IMR-90 (cell line): ENCODE measurements around the gene MT1G. TPM values are rescaled to one million over a fixed set of nuclear protein-coding genes. Genes with fewer than 3 reads are reported as not detected.
A peak's percentile ranks its signal among the peaks of the same experiment; 100 is the strongest.

ENCODE experiments used
- ATAC-seq: fragments of 200-7000 bp; cut with Tn5 transposase; 2 replicates; pipeline ENCODE4 v1.9.1; 2020; ENCODE audit warnings: low read depth, mild to moderate bottlenecking, moderate library complexity
- BruUV-seq: library from RNA; stranded (reverse); fragments of 400-500 nt; replicated peaks from 2 replicates; lab custom pipeline; 2021; lab: Mats Ljungman, UMichigan
- CTCF ChIA-PET: fragments of 300-600 bp; formaldehyde crosslinking; extraction: SDS; loops from one replicate; lab custom pipeline; 2021; ENCODE audit warnings: antibody characterized with exemption; lab: Yijun Ruan, JAX
- POLR2A ChIA-PET: fragments of 300-600 bp; sonication (Branson Sonifier 250); formaldehyde crosslinking; loops from one replicate; lab custom pipeline; 2022; ENCODE audit warnings: antibody characterized with exemption; ENCODE audit not compliant: unreplicated experiment; lab: Charles Lee
- DNase-seq: peaks from one replicate; pipeline ENCODE4 v3.0.0; 2013
- H2AFZ ChIP-seq: replicated peaks from 2 replicates; pipeline ENCODE3; 2013; ENCODE audit warnings: low read length, mild to moderate bottlenecking; ENCODE audit not compliant: poor library complexity
- H2AK5ac ChIP-seq: 2 replicates; pipeline ENCODE4 v1.6.1; 2013; ENCODE audit warnings: low read depth, low read length, inconsistent platforms
- H2AK9ac ChIP-seq: replicated peaks from 2 replicates; pipeline ENCODE3; 2013; ENCODE audit warnings: mild to moderate bottlenecking, low read depth, low read length, moderate library complexity; ENCODE audit not compliant: poor library complexity
- H2BK120ac ChIP-seq: 2 replicates; pipeline ENCODE4 v1.6.1; 2013; ENCODE audit warnings: low read depth, low read length, inconsistent platforms
- H2BK15ac ChIP-seq: 3 replicates; pipeline ENCODE4 v1.6.1; 2013; ENCODE audit warnings: low read depth, low read length, inconsistent platforms
- H2BK20ac ChIP-seq: 2 replicates; pipeline ENCODE4 v1.6.1; 2013; ENCODE audit warnings: low read depth, mild to moderate bottlenecking, inconsistent platforms, low read length, moderate library complexity
- H2BK5ac ChIP-seq: 2 replicates; pipeline ENCODE4 v1.6.1; 2013; ENCODE audit warnings: mild to moderate bottlenecking, low read depth, low read length, inconsistent platforms; ENCODE audit not compliant: poor library complexity, severe bottlenecking
- H3K14ac ChIP-seq: replicated peaks from 2 replicates; pipeline ENCODE4 v1.6.1; 2013; ENCODE audit warnings: low read depth, low read length, inconsistent platforms
- H3K18ac ChIP-seq: 2 replicates; pipeline ENCODE4 v1.6.1; 2013; ENCODE audit warnings: low read depth, low read length, control low read depth
- H3K23ac ChIP-seq: 2 replicates; pipeline ENCODE4 v1.6.1; 2013; ENCODE audit warnings: low read depth, low read length, inconsistent platforms
- H3K27ac ChIP-seq: 2 replicates; pipeline ENCODE4 v1.5.1; 2013; ENCODE audit warnings: mild to moderate bottlenecking, control low read depth, low read length; ENCODE audit not compliant: insufficient read depth
- H3K27me3 ChIP-seq: 2 replicates; pipeline ENCODE4 v1.6.1; 2013; ENCODE audit warnings: low read length; ENCODE audit not compliant: control insufficient read depth, insufficient read depth
- H3K36me3 ChIP-seq: 2 replicates; pipeline ENCODE4 v1.6.1; 2013; ENCODE audit warnings: low read length, mixed read lengths; ENCODE audit not compliant: control insufficient read depth, insufficient read depth
- H3K4ac ChIP-seq: 2 replicates; pipeline ENCODE4 v1.6.1; 2013; ENCODE audit warnings: low read depth, low read length, inconsistent platforms
- H3K4me1 ChIP-seq: 2 replicates; pipeline ENCODE4 v1.6.1; 2013; ENCODE audit warnings: low read length, mixed read lengths; ENCODE audit not compliant: control insufficient read depth, insufficient read depth
- H3K4me2 ChIP-seq: 2 replicates; pipeline ENCODE4 v1.6.1; 2013; ENCODE audit warnings: low read depth, mild to moderate bottlenecking, control low read depth, low read length, moderate library complexity
- H3K4me3 ChIP-seq: 2 replicates; pipeline ENCODE4 v1.5.1; 2013; ENCODE audit warnings: low read depth, mild to moderate bottlenecking, control low read depth, low read length, moderate library complexity; ENCODE audit not compliant: insufficient read depth
- H3K56ac ChIP-seq: 2 replicates; pipeline ENCODE4 v1.6.1; 2013; ENCODE audit warnings: low read length, inconsistent platforms; ENCODE audit not compliant: insufficient read depth; ENCODE audit errors: extremely low read depth
- H3K79me1 ChIP-seq, 2 experiments: 2 replicates each; pipeline ENCODE4 v1.6.1; 2013; ENCODE audit warnings: low read length in 2 of 2, inconsistent platforms in 1 of 2, low read depth in 1 of 2
- H3K9ac ChIP-seq: 2 replicates; pipeline ENCODE4 v1.6.1; 2013; ENCODE audit warnings: low read depth, low read length, control low read depth
- H3K9me1 ChIP-seq: 2 replicates; pipeline ENCODE4 v1.6.1; 2013; ENCODE audit warnings: low read length, inconsistent platforms; ENCODE audit not compliant: insufficient read depth
- H3K9me3 ChIP-seq: 2 replicates; pipeline ENCODE4 v1.6.1; 2013; ENCODE audit warnings: low read length; ENCODE audit not compliant: control insufficient read depth, insufficient read depth
- H4K20me1 ChIP-seq: 2 replicates; pipeline ENCODE4 v1.6.1; 2013; ENCODE audit warnings: low read length, inconsistent platforms; ENCODE audit not compliant: insufficient read depth
- H4K5ac ChIP-seq: 2 replicates; pipeline ENCODE4 v1.6.1; 2013; ENCODE audit warnings: mild to moderate bottlenecking, low read depth, low read length, control low read depth
- H4K8ac ChIP-seq, 2 experiments: 2 replicates each; pipeline ENCODE4 v1.6.1; 2013; ENCODE audit warnings: low read depth in 2 of 2, low read length in 2 of 2, control low read depth in 1 of 2, inconsistent platforms in 1 of 2
- H4K91ac ChIP-seq: 2 replicates; pipeline ENCODE4 v1.6.1; 2013; ENCODE audit warnings: low read depth, low read length, inconsistent platforms; ENCODE audit not compliant: insufficient read depth
- BHLHE40 ChIP-seq: fragments of 150-350 bp; IDR thresholded peaks from 2 replicates; pipeline ENCODE4 v1.6.1; 2016; ENCODE audit warnings: mild to moderate bottlenecking, low read depth, low read length
- CEBPB ChIP-seq: IDR thresholded peaks from 2 replicates; pipeline ENCODE4 v1.6.1; 2012; ENCODE audit warnings: low read depth, low read length, improper control_type of control experiment
- ELK1 ChIP-seq: fragments of 150-350 bp; IDR thresholded peaks from 2 replicates; pipeline ENCODE4 v1.6.1; 2016; ENCODE audit warnings: low read depth, mild to moderate bottlenecking, low read length, moderate library complexity, borderline replicate concordance
- MAFK ChIP-seq: IDR thresholded peaks from 2 replicates; pipeline ENCODE4 v1.6.1; 2012; ENCODE audit warnings: low read depth, low read length, improper control_type of control experiment
- MAZ ChIP-seq: IDR thresholded peaks from 2 replicates; pipeline ENCODE4 v1.6.1; 2012; ENCODE audit warnings: low read depth, mild to moderate bottlenecking, low read length, improper control_type of control experiment, moderate library complexity, borderline replicate concordance
- MXI1 ChIP-seq: IDR thresholded peaks from 2 replicates; pipeline ENCODE4 v1.6.1; 2012; ENCODE audit warnings: low read depth, mild to moderate bottlenecking, low read length, moderate library complexity, borderline replicate concordance
- NFE2L2 ChIP-seq: fragments of 150-350 bp; IDR thresholded peaks from 2 replicates; pipeline ENCODE4 v1.6.1; 2016; ENCODE audit warnings: low read depth, mild to moderate bottlenecking, low read length
- POLR2A ChIP-seq: IDR thresholded peaks from 2 replicates; pipeline ENCODE4 v1.6.1; 2012; ENCODE audit warnings: mild to moderate bottlenecking, low read depth, low read length
- RCOR1 ChIP-seq: IDR thresholded peaks from 2 replicates; pipeline ENCODE4 v1.6.1; 2012; ENCODE audit warnings: mild to moderate bottlenecking, low read length, improper control_type of control experiment; ENCODE audit not compliant: insufficient replicate concordance
- RFX5 ChIP-seq: IDR thresholded peaks from 2 replicates; pipeline ENCODE4 v1.8.0; 2012; ENCODE audit warnings: low read depth, mild to moderate bottlenecking, low read length, moderate library complexity
- SMC3 ChIP-seq: fragments of 150-350 bp; IDR thresholded peaks from 2 replicates; pipeline ENCODE4 v1.6.1; 2016; ENCODE audit warnings: low read depth, mild to moderate bottlenecking, antibody characterized with exemption, low read length, moderate library complexity
- USF2 ChIP-seq: fragments of 150-350 bp; IDR thresholded peaks from 2 replicates; pipeline ENCODE4 v1.6.1; 2017; ENCODE audit warnings: mild to moderate bottlenecking, antibody characterized with exemption, low read length, low read depth
- WGBS, 2 experiments: methylation state at CpG; one replicate each; pipeline versions ENCODE4 v1.1.5 to v1.1.7; 2013; ENCODE audit warnings: missing lambda C conversion rate in 2 of 2; ENCODE audit not compliant: insufficient read length in 1 of 2; ENCODE audit errors: extremely low coverage in 2 of 2; 5-methylcytosine and 5-hydroxymethylcytosine counted together
- dilution Hi-C: fragments of 300-500 bp; cut with HindIII; formaldehyde crosslinking; loops from one replicate; pipeline ENCODE4 v1.14.3; 2018; ENCODE audit warnings: low sequenced_read_pairs; ENCODE audit not compliant: unreplicated experiment
- in situ Hi-C: fragments of 300-500 bp; cut with MboI; formaldehyde crosslinking; loops from 3 replicates; pipeline ENCODE4 v1.14.3; 2019; ENCODE audit warnings: low sequenced_read_pairs, inconsistent platforms, mixed read lengths
- intact Hi-C: fragments of 100-400 bp; cut with micrococcal nuclease; formaldehyde crosslinking; loops from 2 replicates; pipeline ENCODE4 v1.10.0; 2022
- polyA plus RNA-seq, 3 experiments: library from polyadenylated mRNA; depleted of rRNA; stranded (reverse); fragments of >200 nt; gene quantifications; 2 replicates each; pipeline ENCODE4 v1.2.3, GENCODE V29; 2012; ENCODE audit warnings: low replicate concordance in 1 of 3
- total RNA-seq: library from RNA; depleted of rRNA; stranded (reverse); fragments of >200 nt; gene quantifications from 2 replicates; pipeline ENCODE4 v1.2.3, GENCODE V29; 2012

Gene MT1G
- total and polyA plus RNA-seq, 2 of the 4 experiments (the other 2 are of a cell fraction), result 0.48 TPM; not detected in 1

GRCh38 chr16:56662357-56663354, 5.2 kb downstream of the MT1G start:
- H3K79me1 ChIP-seq, result no peaks in the 10 kb centered on the region
- no peak overlapping the region for H3K27ac ChIP-seq
- no peak overlapping the region for H3K18ac ChIP-seq
- 8% methylated on average over 12 of the region's 48 CpGs; no CpG with 5 or more reads in 1 of the 2 experiments for WGBS, 2 experiments
- no peak overlapping the region for H2AK9ac ChIP-seq
- TF ChIP-seq RFX5 (no peak), RCOR1 (no peak), MXI1 (no peak), BHLHE40 (no peak), MAFK (no peak), CEBPB (no peak), USF2 (no peak), ELK1 (no peak), NFE2L2 (no peak), MAZ (no peak), POLR2A (no peak), SMC3 (no peak)
- H3K4me3 ChIP-seq, result no peak overlapping the region
- no peak overlapping the region for H3K4ac ChIP-seq
- no peak overlapping the region for H3K56ac ChIP-seq
- peaks cover 92% of the 10 kb centered on the region for H3K27me3 ChIP-seq
- no TSS peak for BruUV-seq
- H4K91ac ChIP-seq, result no peak overlapping the region
- H4K20me1 ChIP-seq, result no peaks in the 10 kb centered on the region
- in situ Hi-C loops (no loop called here), dilution Hi-C loops (no loop called here), intact Hi-C loops (loop anchor here (2.0 kb wide), 1 partner anchor 26 kb away; no protein-coding TSS in a partner anchor)
- H3K9ac ChIP-seq, result no peak overlapping the region
- H2BK5ac ChIP-seq, result no peak overlapping the region
- no peak overlapping the region for H2BK15ac ChIP-seq
- no peak overlapping the region for H2BK20ac ChIP-seq
- H3K36me3 ChIP-seq, result no peaks in the 10 kb centered on the region
- CTCF ChIA-PET, result no interaction called here
- H3K9me3 ChIP-seq, result no peaks in the 10 kb centered on the region
- no peak overlapping the region for H4K5ac ChIP-seq
- H2AK5ac ChIP-seq, result no peak overlapping the region
- DNase-seq, result no peak
- no peak overlapping the region; the same call in 1 of the 2 replicates for H3K23ac ChIP-seq
- peaks cover 3% of the 10 kb centered on the region; the same call in 1 of the 2 replicates for H3K9me1 ChIP-seq
- peak; percentile 24; the same call in 1 of the 2 replicates for ATAC-seq
- no peak overlapping the region for H3K14ac ChIP-seq
- POLR2A ChIA-PET, result no interaction called here
- peak overlapping the region; percentile 24 for H2AFZ ChIP-seq
- no peak overlapping the region for H2BK120ac ChIP-seq
- H3K4me2 ChIP-seq, result 0 out of 2 replicates have a peak overlapping the region, but pooled peaks have one; percentile 33
- peaks cover 3% of the 10 kb centered on the region; the same call in 1 of the 2 replicates for H3K4me1 ChIP-seq
- H4K8ac ChIP-seq, result no peak overlapping the region
